Measurements from ENCODE around the gene CAD.

DNA sequence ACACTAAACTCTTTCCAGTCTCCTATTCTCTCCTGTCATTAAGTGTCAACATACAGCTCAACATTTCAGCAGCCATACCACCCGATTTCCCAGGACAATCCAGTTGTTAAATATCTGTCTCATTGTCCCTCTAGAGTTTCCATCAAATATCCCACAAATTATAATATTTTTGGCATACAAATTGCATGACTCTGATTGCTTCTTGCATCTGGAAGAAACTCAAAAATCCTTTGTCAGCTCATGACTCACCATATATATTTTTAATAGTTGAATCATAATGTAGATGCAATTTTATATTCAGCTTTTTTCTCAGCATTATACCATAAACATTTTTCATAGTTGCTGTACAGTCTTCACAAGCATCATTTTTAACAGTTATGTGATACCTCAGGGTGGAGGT lies 38.5 kb downstream of the CAD start:
- TF ChIP-seq CTCF (conservative IDR thresholded peaks at IDR 0.05 in 1 of 2, IDR thresholded peaks at IDR 0.05 in 1 of 2; ENCODE audit: low read depth in 1 of 2, low read length in 2 of 2) (no peak), EZH2 (IDR thresholded peaks at IDR 0.05; ENCODE audit: low read length, missing control alignments) (no peak)
